ENCODE data around the gene UBAP1L.
A peak's percentile ranks its signal among the peaks of the same experiment; 100 is the strongest.

Gene UBAP1L

DNA sequence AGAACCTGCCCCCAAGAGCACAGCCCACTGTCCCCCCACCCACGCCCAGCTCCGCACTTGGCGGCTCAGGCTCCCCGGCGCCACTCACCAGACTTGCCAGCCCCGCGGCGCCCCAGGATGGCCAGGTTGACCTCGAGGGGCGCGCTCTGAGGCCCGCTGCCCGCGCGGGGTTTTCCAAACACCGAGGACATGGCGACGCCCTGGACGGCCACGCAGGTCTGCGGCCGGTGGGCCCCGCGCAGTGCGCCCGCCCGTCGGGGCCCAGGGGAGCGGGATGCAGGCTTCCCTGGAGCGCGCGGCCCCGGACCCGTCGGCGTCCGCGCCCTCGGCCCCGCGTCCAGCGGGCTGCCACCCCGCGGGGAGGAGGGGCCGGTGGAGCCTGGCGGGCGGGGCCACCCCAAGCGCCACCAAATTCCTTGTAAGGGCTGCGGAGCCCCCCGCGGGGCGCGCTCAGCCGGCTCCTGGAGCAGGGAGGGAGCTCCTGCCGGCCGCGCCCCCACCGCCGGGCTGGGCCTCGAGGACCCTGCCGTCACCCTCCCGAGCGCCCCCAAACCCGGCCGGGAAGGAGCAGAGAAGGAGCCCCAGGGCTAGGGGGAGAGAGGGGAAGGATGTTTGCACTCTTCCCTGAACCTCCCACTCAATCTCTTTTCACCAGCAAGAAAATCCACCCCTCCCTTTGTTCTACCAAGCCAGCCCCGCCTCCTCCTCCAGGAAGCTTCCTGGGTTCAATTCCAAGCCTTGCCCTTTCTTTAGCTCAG is 47.2 kb downstream of the UBAP1L start, which contains the start of gene RASL12:
TSS of gene RASL12 (minus strand) at position 347 of the 758 bp plus-strand sequence. CDS start at position 191, 156 bp downstream.
- no peak for DNase-seq (ENCODE audit: low read depth)
- H3K4me3 ChIP-seq (ENCODE audit: control insufficient read depth, low read depth, low read length): peak within 1 kb of the TSS; percentile 16
- TF ChIP-seq, protein P1, sequence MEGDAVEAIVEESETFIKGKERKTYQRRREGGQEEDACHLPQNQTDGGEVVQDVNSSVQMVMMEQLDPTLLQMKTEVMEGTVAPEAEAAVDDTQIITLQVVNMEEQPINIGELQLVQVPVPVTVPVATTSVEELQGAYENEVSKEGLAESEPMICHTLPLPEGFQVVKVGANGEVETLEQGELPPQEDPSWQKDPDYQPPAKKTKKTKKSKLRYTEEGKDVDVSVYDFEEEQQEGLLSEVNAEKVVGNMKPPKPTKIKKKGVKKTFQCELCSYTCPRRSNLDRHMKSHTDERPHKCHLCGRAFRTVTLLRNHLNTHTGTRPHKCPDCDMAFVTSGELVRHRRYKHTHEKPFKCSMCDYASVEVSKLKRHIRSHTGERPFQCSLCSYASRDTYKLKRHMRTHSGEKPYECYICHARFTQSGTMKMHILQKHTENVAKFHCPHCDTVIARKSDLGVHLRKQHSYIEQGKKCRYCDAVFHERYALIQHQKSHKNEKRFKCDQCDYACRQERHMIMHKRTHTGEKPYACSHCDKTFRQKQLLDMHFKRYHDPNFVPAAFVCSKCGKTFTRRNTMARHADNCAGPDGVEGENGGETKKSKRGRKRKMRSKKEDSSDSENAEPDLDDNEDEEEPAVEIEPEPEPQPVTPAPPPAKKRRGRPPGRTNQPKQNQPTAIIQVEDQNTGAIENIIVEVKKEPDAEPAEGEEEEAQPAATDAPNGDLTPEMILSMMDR (conservative IDR thresholded peaks at IDR 0.05; ENCODE audit: control insufficient read depth, insufficient read depth, low read depth, low read length): no peak

DNA sequence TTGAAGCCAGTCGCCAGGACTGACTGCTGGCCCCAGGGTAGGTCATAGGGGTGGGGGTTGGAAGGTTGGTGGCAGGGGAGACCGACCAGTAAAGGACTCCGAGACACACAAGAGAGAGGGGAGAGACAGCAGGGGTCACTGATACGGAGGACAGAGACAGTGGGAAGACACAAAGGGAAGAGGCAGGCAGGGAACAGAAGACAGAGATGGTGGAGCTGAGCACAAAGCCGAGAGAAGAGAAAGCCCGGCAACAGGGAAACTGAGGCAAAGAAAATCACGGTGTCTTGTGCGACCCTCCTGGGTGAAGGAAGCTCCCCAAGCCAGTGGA is 47.7 kb downstream of the UBAP1L start:
- TF ChIP-seq, protein P1 (conservative IDR thresholded peaks at IDR 0.05; ENCODE audit: control insufficient read depth, insufficient read depth, low read depth, low read length): no peak
- no peak for DNase-seq (ENCODE audit: low read depth)
- peak overlapping the region; percentile 16 for H3K4me3 ChIP-seq (ENCODE audit: control insufficient read depth, low read depth, low read length)

DNA sequence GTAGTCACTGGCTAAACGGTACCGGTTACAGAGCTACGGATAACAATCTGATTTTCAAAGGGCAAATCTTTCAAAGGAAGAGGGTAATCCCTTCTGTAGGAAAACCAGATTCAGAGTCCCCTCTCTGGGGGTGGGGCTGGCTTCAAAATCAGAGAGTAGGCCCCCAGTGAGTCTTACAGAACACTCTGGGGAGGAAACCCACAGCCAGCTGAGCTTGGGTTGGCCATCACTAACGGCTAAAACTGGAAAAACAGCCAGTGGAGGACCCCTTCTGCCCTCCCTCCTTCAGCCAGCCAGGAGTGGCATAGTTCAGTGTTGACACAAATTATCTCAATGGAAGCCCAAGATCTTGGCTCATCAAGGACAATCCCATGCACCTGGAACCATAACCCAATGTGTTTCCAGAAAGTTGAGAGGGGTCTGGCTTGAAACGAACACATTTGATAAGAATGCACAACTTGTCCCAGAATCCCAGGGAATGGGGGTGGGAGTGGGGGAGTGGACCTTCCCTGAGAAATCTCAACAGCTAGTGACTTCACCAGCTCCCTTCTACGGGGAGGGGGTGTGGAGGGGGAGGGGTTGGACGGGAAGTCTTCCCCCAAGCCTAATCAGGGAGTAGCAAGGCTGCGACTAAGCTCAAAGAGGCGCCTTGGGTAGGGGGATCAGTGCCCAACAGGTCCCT is 48.2 kb downstream of the UBAP1L start:
- TF ChIP-seq, protein P1 (conservative IDR thresholded peaks at IDR 0.05; ENCODE audit: control insufficient read depth, insufficient read depth, low read depth, low read length): no peak
- DNase-seq (ENCODE audit: low read depth): no peak
- H3K4me3 ChIP-seq (ENCODE audit: control insufficient read depth, low read depth, low read length): no peak overlapping the region

DNA sequence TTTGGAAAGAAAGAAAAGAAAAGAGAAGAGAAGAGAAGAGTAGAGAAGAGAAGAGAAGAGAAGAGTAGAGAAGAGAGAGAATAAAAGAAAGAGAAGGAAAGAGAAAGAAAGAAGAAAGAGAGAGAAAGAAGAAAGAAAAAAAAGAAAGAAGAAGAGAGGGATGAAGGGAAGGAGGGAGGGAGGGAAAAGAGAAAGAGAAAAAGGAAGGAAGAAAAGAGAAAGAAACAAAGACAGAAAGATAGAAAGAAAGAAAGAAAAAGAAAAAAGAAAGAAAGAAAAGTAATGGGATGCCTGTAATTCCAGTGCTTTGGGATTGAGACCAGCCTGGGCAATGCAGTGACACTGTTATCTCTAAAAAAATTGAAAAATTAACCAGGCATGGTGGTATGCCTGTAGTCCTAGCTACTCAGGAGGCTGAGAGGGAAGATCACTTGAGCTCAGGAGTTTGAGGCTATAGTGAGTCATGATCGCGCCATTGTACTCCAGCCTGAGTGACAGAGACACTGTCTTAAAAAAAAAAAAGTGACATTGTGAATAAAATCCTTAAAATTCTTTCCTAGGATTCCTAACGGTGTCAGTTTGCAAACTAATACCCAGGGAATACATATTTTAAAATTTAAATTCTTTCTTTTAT is 48.9 kb downstream of the UBAP1L start:
- H3K4me3 ChIP-seq (ENCODE audit: control insufficient read depth, low read depth, low read length): no peak overlapping the region
- TF ChIP-seq, protein P1 (conservative IDR thresholded peaks at IDR 0.05; ENCODE audit: control insufficient read depth, insufficient read depth, low read depth, low read length): no peak
- DNase-seq (ENCODE audit: low read depth): peak; percentile 50

DNA sequence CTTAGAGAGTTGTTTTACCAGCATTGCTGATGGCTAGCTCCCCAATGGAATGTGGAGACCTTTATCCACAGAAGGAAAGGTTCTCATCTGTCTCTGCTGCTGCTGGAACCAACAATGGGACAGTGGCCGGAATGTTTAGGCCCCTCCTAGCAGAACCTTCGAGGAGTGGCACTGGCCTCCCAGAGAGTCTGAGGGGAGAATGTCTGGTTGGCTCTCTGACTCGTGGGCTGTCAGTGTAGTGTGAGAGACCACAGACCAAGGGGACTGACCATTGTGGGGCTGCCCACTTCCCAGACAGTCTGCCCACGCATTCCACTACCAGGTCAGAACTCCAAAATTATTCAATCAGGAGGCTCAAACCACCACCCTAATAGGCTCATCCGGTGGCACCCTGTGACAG is 52.3 kb downstream of the UBAP1L start:
- TF ChIP-seq, protein P1 (conservative IDR thresholded peaks at IDR 0.05; ENCODE audit: control insufficient read depth, insufficient read depth, low read depth, low read length): no peak
- no peak for DNase-seq (ENCODE audit: low read depth)
- H3K4me3 ChIP-seq (ENCODE audit: control insufficient read depth, low read depth, low read length): no peak overlapping the region

DNA sequence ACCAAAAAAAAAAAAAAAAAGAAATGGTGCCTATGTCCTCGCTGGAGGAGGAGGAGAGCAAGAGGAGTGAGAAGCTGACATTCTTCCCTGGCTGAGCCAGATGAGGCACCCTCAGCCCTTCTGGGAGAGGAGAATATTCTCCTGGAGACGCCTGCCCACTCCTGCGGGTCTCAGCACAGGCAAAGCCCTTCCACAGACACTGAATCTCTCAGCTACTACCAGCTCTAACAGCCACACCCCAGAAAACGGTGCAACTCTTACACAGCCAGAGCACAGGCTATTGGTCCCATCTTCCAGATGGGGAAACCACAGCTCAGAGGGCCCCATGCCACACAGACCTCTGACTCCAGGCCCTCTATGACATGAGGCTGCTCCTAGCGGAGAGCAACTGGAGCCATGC is 52.9 kb downstream of the UBAP1L start:
- TF ChIP-seq, protein P1 (conservative IDR thresholded peaks at IDR 0.05; ENCODE audit: control insufficient read depth, insufficient read depth, low read depth, low read length): no peak
- H3K4me3 ChIP-seq (ENCODE audit: control insufficient read depth, low read depth, low read length): no peak overlapping the region
- no peak for DNase-seq (ENCODE audit: low read depth)
